ENCODE results near the gene CHD3. TPM values are rescaled to one million over a fixed set of nuclear protein-coding genes. Genes with fewer than 3 reads are reported as not detected.

Gene CHD3
- total and polyA plus RNA-seq, 2 donors from 2014 or later: 41.5 to 94.6 TPM

GRCh38 chr17:7885367-7886226 is 3.0 kb upstream of the CHD3 start:
- no peaks in the 10 kb centered on the region for H3K9me3 ChIP-seq (ENCODE audit: control insufficient read depth in 2 of 3, insufficient read depth in 1 of 3, low read length in 3 of 3)
- FAIRE-seq: no peak
- DNase-seq: peak; percentile 86 to 93 (median 88)
- peak overlapping the region; percentile 75 to 84 (median 83) for H3K4me3 ChIP-seq (ENCODE audit: low read length in 3 of 3)
- H3K36me3 ChIP-seq (ENCODE audit: control insufficient read depth in 2 of 3, insufficient read depth in 3 of 3, low read length in 3 of 3): peaks cover 2 to 9% (median 3%) of the 10 kb centered on the region in 3 donors
- H3K9ac ChIP-seq (ENCODE audit: low read length in 3 of 3): peak overlapping the region; percentile 52 to 81 (median 52)
- intact Hi-C loops (cut with DNase I): no loop called here
- no peak for TF ChIP-seq CTCF (IDR thresholded peaks at IDR 0.05; ENCODE audit: borderline replicate concordance, extremely low read depth, insufficient read depth)
- H3K27ac ChIP-seq (ENCODE audit: low read depth in 2 of 2, low read length in 2 of 2): peak overlapping the region; percentile 95 to 97
- H3K4me1 ChIP-seq (ENCODE audit: control insufficient read depth in 2 of 3, insufficient read depth in 2 of 3, low read depth in 1 of 3, low read length in 3 of 3): peaks cover 18 to 33% (median 21%) of the 10 kb centered on the region in 3 donors
- no peaks in the 10 kb centered on the region for H3K27me3 ChIP-seq (ENCODE audit: control insufficient read depth, insufficient read depth, low read length)

- Histone ChIP-seq H3K4me3 (ENCODE audit: low read length in 3 of 3) (peak overlapping the region; percentile 54 to 84 (median 83)), H3K27ac (ENCODE audit: low read depth in 2 of 2, low read length in 2 of 2) (peak overlapping the region; percentile 95 to 97), H3K4me1 (ENCODE audit: control insufficient read depth in 2 of 3, insufficient read depth in 2 of 3, low read depth in 1 of 3, low read length in 3 of 3) (peaks cover 18 to 33% (median 21%) of the 10 kb centered on the region in 3 donors), H3K9ac (ENCODE audit: low read length in 3 of 3) (peak overlapping the region; percentile 52 to 81 (median 52)), H3K9me3 (ENCODE audit: control insufficient read depth in 2 of 3, insufficient read depth in 1 of 3, low read length in 3 of 3) (no peaks in the 10 kb centered on the region), H3K27me3 (ENCODE audit: control insufficient read depth, insufficient read depth, low read length) (no peaks in the 10 kb centered on the region), H3K36me3 (ENCODE audit: control insufficient read depth in 2 of 3, insufficient read depth in 3 of 3, low read length in 3 of 3) (peaks cover 6 to 9% (median 6%) of the 10 kb centered on the region in 3 donors)
- DNase-seq: peak in 4 of 5 donors; percentile 48 to 76 (median 72)
- intact Hi-C loops (cut with DNase I): no loop called here
- no peak for TF ChIP-seq CTCF (IDR thresholded peaks at IDR 0.05; ENCODE audit: borderline replicate concordance, extremely low read depth, insufficient read depth)
- no peak for FAIRE-seq
These were observed 2.2 kb upstream of the CHD3 start for GRCh38 chr17:7886227-7887037.

GRCh38 chr17:7887038-7887481 is 1.5 kb upstream of the CHD3 start:
- FAIRE-seq (no peak), DNase-seq (no peak)
- TF ChIP-seq CTCF (IDR thresholded peaks at IDR 0.05; ENCODE audit: borderline replicate concordance, extremely low read depth, insufficient read depth): no peak
- Histone ChIP-seq H3K9me3 (ENCODE audit: control insufficient read depth in 2 of 3, insufficient read depth in 1 of 3, low read length in 3 of 3) (no peaks in the 10 kb centered on the region), H3K36me3 (ENCODE audit: control insufficient read depth in 2 of 3, insufficient read depth in 3 of 3, low read length in 3 of 3) (peaks cover 6 to 11% (median 9%) of the 10 kb centered on the region in 3 donors), H3K4me1 (ENCODE audit: control insufficient read depth in 2 of 3, insufficient read depth in 2 of 3, low read depth in 1 of 3, low read length in 3 of 3) (peaks cover 17 to 31% (median 21%) of the 10 kb centered on the region in 3 donors), H3K4me3 (ENCODE audit: low read length in 3 of 3) (peak overlapping the region; percentile 2 to 84 (median 83)), H3K27ac (ENCODE audit: low read depth in 2 of 2, low read length in 2 of 2) (peak overlapping the region; percentile 95 to 97), H3K9ac (ENCODE audit: low read length in 3 of 3) (peak overlapping the region; percentile 20 to 81 (median 52)), H3K27me3 (ENCODE audit: control insufficient read depth, insufficient read depth, low read length) (no peaks in the 10 kb centered on the region)
- intact Hi-C loops (cut with DNase I): no loop called here
